Calu3 (cell line): Measurements from ENCODE around the gene YY1AP1. TPM values are rescaled to one million over a fixed set of nuclear protein-coding genes. Genes with fewer than 3 reads are reported as not detected.
"Not testable (repeated sequence)": the region's sequence is repeated elsewhere in the genome, so short reads cannot be mapped to it uniquely, and the experiment has no call there.

Experiments used
- BruUV-seq: library from RNA; stranded (reverse); fragments of 400-500 nt; replicated peaks from 2 replicates; lab custom pipeline; 2021; lab: Mats Ljungman, UMichigan
- CTCF ChIA-PET: fragments of 300-600 bp; sonication (Branson Sonifier 250); formaldehyde crosslinking; loops from one replicate; lab custom pipeline; 2022; ENCODE audit warnings: antibody characterized with exemption; lab: Charles Lee
- DNase-seq: peaks from one replicate; pipeline ENCODE4 v3.0.0; 2022
- H3K27ac Mint-ChIP-seq: one replicate; pipeline ENCODE4 v1.8.0; 2022; ENCODE audit warnings: mixed read lengths; ENCODE audit not compliant: unreplicated experiment
- H3K27me3 Mint-ChIP-seq: one replicate; pipeline ENCODE4 v1.8.0; 2022; ENCODE audit warnings: mixed read lengths; ENCODE audit not compliant: unreplicated experiment
- H3K36me3 Mint-ChIP-seq: one replicate; pipeline ENCODE4 v1.8.0; 2022; ENCODE audit warnings: mild to moderate bottlenecking, moderate library complexity, mixed read lengths; ENCODE audit not compliant: insufficient read depth, unreplicated experiment
- H3K4me1 Mint-ChIP-seq: one replicate; pipeline ENCODE4 v1.8.0; 2022; ENCODE audit warnings: mild to moderate bottlenecking, low read depth, mixed read lengths; ENCODE audit not compliant: unreplicated experiment
- H3K4me3 Mint-ChIP-seq: one replicate; pipeline ENCODE4 v1.8.0; 2022; ENCODE audit warnings: mild to moderate bottlenecking, low read depth, moderate library complexity, mixed read lengths; ENCODE audit not compliant: unreplicated experiment
- H3K9me3 Mint-ChIP-seq: one replicate; pipeline ENCODE4 v1.8.0; 2022; ENCODE audit warnings: low read depth, mixed read lengths; ENCODE audit not compliant: unreplicated experiment
- CTCF ChIP-seq: fragments of 200-600 bp; IDR thresholded peaks from one replicate; pipeline ENCODE4 v1.8.0; 2022; ENCODE audit warnings: antibody characterized with exemption; ENCODE audit not compliant: unreplicated experiment
- intact Hi-C: fragments of 100-400 bp; cut with micrococcal nuclease; formaldehyde crosslinking; loops from one replicate; pipeline ENCODE4 v1.10.0; 2022; ENCODE audit not compliant: unreplicated experiment
- total RNA-seq: library from RNA; stranded (reverse); gene quantifications from 2 replicates; pipeline ENCODE4 v1.2.3, GENCODE V29; 2022

The YY1AP1 gene
- total RNA-seq, 1 experiment from 2014 or later, result 81.4 TPM

GRCh38 chr1:155717041-155717440, 28.5 kb upstream of the YY1AP1 start:
- BruUV-seq, result no TSS peak
- H3K4me1 Mint-ChIP-seq, result no peaks in the 10 kb centered on the region
- TF ChIP-seq CTCF, result no peak
- intact Hi-C loops, result no loop called here
- no peak for DNase-seq
- H3K36me3 Mint-ChIP-seq, result peaks cover 51% of the 10 kb centered on the region
- H3K27ac Mint-ChIP-seq, result no peak overlapping the region
- no peak overlapping the region for H3K4me3 Mint-ChIP-seq
- H3K9me3 Mint-ChIP-seq, result no peaks in the 10 kb centered on the region
- no peaks in the 10 kb centered on the region for H3K27me3 Mint-ChIP-seq
- CTCF ChIA-PET, result interaction anchor here (0.5 kb wide), 1 partner anchor 466 kb away, joined by 3 read pairs; no protein-coding TSS in a partner anchor

GRCh38 chr1:155715777-155716176, 27.2 kb upstream of the YY1AP1 start:
- no TSS peak for BruUV-seq
- Mint-ChIP-seq H3K4me3 (no peak overlapping the region), H3K27me3 (no peaks in the 10 kb centered on the region), H3K27ac (no peak overlapping the region), H3K4me1 (no peaks in the 10 kb centered on the region), H3K36me3 (peaks cover 49% of the 10 kb centered on the region), H3K9me3 (no peaks in the 10 kb centered on the region)
- intact Hi-C loops, result no loop called here
- no peak for TF ChIP-seq CTCF
- CTCF ChIA-PET, result interaction anchor here (0.5 to 0.6 kb wide), 2 partner anchors 51 to 384 kb away, joined by 3 to 4 read pairs; no protein-coding TSS in a partner anchor
- no peak for DNase-seq

GRCh38 chr1:155715056-155715455, 26.5 kb upstream of the YY1AP1 start:
- CTCF ChIA-PET, result interaction anchor here (0.5 to 0.6 kb wide), 2 partner anchors 51 to 616 kb away, joined by 3 to 8 read pairs; no protein-coding TSS in a partner anchor
- not testable (repeated sequence) for BruUV-seq

GRCh38 chr1:155713075-155713474, 24.5 kb upstream of the YY1AP1 start:
- H3K27me3 Mint-ChIP-seq, result no peaks in the 10 kb centered on the region
- H3K4me1 Mint-ChIP-seq, result no peaks in the 10 kb centered on the region
- CTCF ChIA-PET, result no interaction called here
- H3K36me3 Mint-ChIP-seq, result peaks cover 49% of the 10 kb centered on the region
- DNase-seq, result no peak
- H3K27ac Mint-ChIP-seq, result no peak overlapping the region
- BruUV-seq, result no TSS peak
- no peak overlapping the region for H3K4me3 Mint-ChIP-seq
- intact Hi-C loops, result no loop called here
- no peaks in the 10 kb centered on the region for H3K9me3 Mint-ChIP-seq
- no peak for TF ChIP-seq CTCF

More at GRCh38 chr1:155715056-155715455, 26.5 kb upstream of the YY1AP1 start:
- H3K36me3 Mint-ChIP-seq, result peaks cover 47% of the 10 kb centered on the region
- H3K27me3 Mint-ChIP-seq, H3K27ac Mint-ChIP-seq, DNase-seq, H3K4me3 Mint-ChIP-seq, intact Hi-C loops, H3K9me3 Mint-ChIP-seq, H3K4me1 Mint-ChIP-seq: not testable (repeated sequence)

- CTCF ChIA-PET, intact Hi-C loops, H3K9me3 Mint-ChIP-seq, H3K27ac Mint-ChIP-seq, H3K4me3 Mint-ChIP-seq, DNase-seq, H3K27me3 Mint-ChIP-seq, H3K4me1 Mint-ChIP-seq, BruUV-seq: not testable (repeated sequence)
- peak; percentile 16 for TF ChIP-seq CTCF
- H3K36me3 Mint-ChIP-seq, result peaks cover 46% of the 10 kb centered on the region
These were observed 24.1 kb upstream of the YY1AP1 start for GRCh38 chr1:155712636-155713035.

- H3K36me3 Mint-ChIP-seq, result peaks cover 46% of the 10 kb centered on the region
- H3K4me1 Mint-ChIP-seq, H3K4me3 Mint-ChIP-seq, H3K27ac Mint-ChIP-seq, H3K27me3 Mint-ChIP-seq, BruUV-seq, H3K9me3 Mint-ChIP-seq, DNase-seq, intact Hi-C loops: not testable (repeated sequence)
- CTCF ChIA-PET, result interaction anchor here (0.7 kb wide), 1 partner anchor 89 kb away, joined by 3 read pairs; no protein-coding TSS in a partner anchor
These were observed 22.9 kb upstream of the YY1AP1 start for GRCh38 chr1:155711457-155711856.
